ENCODE data around the gene SAMD11.

- TF ChIP-seq SRF (IDR thresholded peaks at IDR 0.05; ENCODE audit: low read depth) (no peak), ELF1 (IDR thresholded peaks at IDR 0.05; ENCODE audit: borderline replicate concordance, low read depth) (no peak), CTCF (IDR thresholded peaks at IDR 0.05 in 2 of 3, conservative IDR thresholded peaks at IDR 0.05 in 1 of 3; ENCODE audit: borderline replicate concordance in 1 of 3, insufficient read depth in 1 of 3, low read depth in 2 of 3, low read length in 2 of 3) (no peak), EZH2phosphoT487 (IDR thresholded peaks at IDR 0.05; ENCODE audit: borderline replicate concordance) (no peak)
These were observed 26.5 kb downstream of the SAMD11 start for GRCh38 chr1:950268-950667.
